Erythroblast (primary cell): ENCODE data around the gene MAP3K4.

Source experiments
- GATA1 ChIP-seq: IDR thresholded peaks from 2 replicates; pipeline ENCODE4 v1.6.1; 2011; ENCODE audit warnings: low read depth, mild to moderate bottlenecking, control low read depth, low read length, moderate library complexity
- POLR2A ChIP-seq: IDR thresholded peaks from 2 replicates; pipeline ENCODE4 v1.6.1; 2011; ENCODE audit warnings: mild to moderate bottlenecking, low read length

- TF ChIP-seq POLR2A, result no peak
- TF ChIP-seq GATA1, result no peak
Observed at GRCh38 chr6:161161889-161162624, 170.5 kb downstream of the MAP3K4 start.
